K562 (cell line): ENCODE measurements around the gene FZD4. TPM values are rescaled to one million over a fixed set of nuclear protein-coding genes. Genes with fewer than 3 reads are reported as not detected.
A peak's percentile ranks its signal among the peaks of the same experiment; 100 is the strongest.

Experiments used
- CBFA2T2 ChIP-seq: fragments of 450-650 bp; conservative IDR thresholded peaks from 2 replicates; pipeline ENCODE4 v1.6.1; 2017; ENCODE audit warnings: mild to moderate bottlenecking
- ESRRA ChIP-seq: fragments of 450-650 bp; IDR thresholded peaks from 2 replicates; pipeline ENCODE4 v1.6.1; 2014; ENCODE audit warnings: low read depth, mild to moderate bottlenecking, moderate library complexity, borderline replicate concordance
- FOXJ2 ChIP-seq: fragments of 200-800 bp; sonication (Bioruptor generic); IDR thresholded peaks from 2 replicates; pipeline ENCODE4 v1.6.1; 2016; ENCODE audit warnings: missing genetic modification characterization, missing compliant biosample characterization
- KAT8 ChIP-seq: fragments of 450-650 bp; IDR thresholded peaks from 2 replicates; pipeline ENCODE4 v1.6.1; 2016; ENCODE audit warnings: low read depth, mild to moderate bottlenecking
- L3MBTL2 ChIP-seq: fragments of 450-650 bp; IDR thresholded peaks from 2 replicates; pipeline ENCODE4 v1.6.1; 2016; ENCODE audit warnings: mild to moderate bottlenecking, moderate library complexity
- NBN ChIP-seq: fragments of 450-650 bp; IDR thresholded peaks from 2 replicates; pipeline ENCODE4 v1.6.1; 2016; ENCODE audit warnings: low read depth, mild to moderate bottlenecking
- SNRNP70 ChIP-seq: fragments of 200-400 bp; formaldehyde crosslinking; optimal IDR thresholded peaks from 2 replicates; pipeline ENCODE3; 2017; ENCODE audit warnings: low read depth, low read length
- TFAP4 ChIP-seq: sonication (generic); formaldehyde crosslinking; IDR thresholded peaks from 2 replicates; pipeline ENCODE4 v1.8.0; 2022; ENCODE audit warnings: missing genetic modification reagents, mild to moderate bottlenecking, moderate library complexity, borderline replicate concordance
- ZBTB33 ChIP-seq: sonication (generic); formaldehyde crosslinking; IDR thresholded peaks from 2 replicates; pipeline ENCODE4 v1.8.1; 2023; ENCODE audit warnings: mild to moderate bottlenecking, missing genetic modification reagents
- polyA plus RNA-seq, 8 experiments: library from polyadenylated mRNA; depleted of rRNA in 4 of 8; stranded (reverse) in 5 of 8; unstranded in 3 of 8; fragments of >200 nt; fragmentation: Nextera tagmentation in 2 of 8; fragmentation: Illumina TruSeq in 1 of 8; extraction: Ambion mirVana in 2 of 8; extraction: Trizol in 1 of 8; gene quantifications; 2 replicates each; pipeline versions ENCODE4 v1.2.1 to v1.2.3, GENCODE V29; 2011 to 2014; ENCODE audit warnings: inconsistent platforms in 1 of 8, missing spikeins in 1 of 8
- total RNA-seq, 7 experiments: library from RNA; depleted of rRNA in 6 of 7; stranded (reverse); fragments of >200 nt in 6 of 7; fragmentation: Illumina TruSeq in 2 of 7; extraction: Trizol in 2 of 7; gene quantifications; 2 replicates each; pipeline versions ENCODE4 v1.2.1 to v1.2.3, GENCODE V29; 2011 to 2021; ENCODE audit warnings: low replicate concordance in 1 of 7
- TF ChIP-seq, protein P1 (sequence below): fragments of 200-800 bp; sonication (Bioruptor generic); IDR thresholded peaks from 2 replicates; pipeline ENCODE4 v1.6.1; 2017; ENCODE audit warnings: missing genetic modification characterization, missing compliant biosample characterization
- TF ChIP-seq, protein P2 (sequence below): fragments of 450-650 bp; IDR thresholded peaks from 2 replicates; pipeline ENCODE4 v1.6.1; 2017; ENCODE audit warnings: antibody characterized with exemption, mild to moderate bottlenecking
- TF ChIP-seq, protein P3 (sequence below): sonication (generic); formaldehyde crosslinking; IDR thresholded peaks from 2 replicates; pipeline ENCODE4 v1.8.0; 2022; ENCODE audit warnings: mild to moderate bottlenecking, missing genetic modification reagents

FZD4 gene
- total and polyA plus RNA-seq, 9 of the 15 experiments (the other 6 are each of a cell fraction or from before 2014, with no cell fraction given) = 1.2 to 7.9 (median 5.8) TPM

GRCh38 chr11:86955361-86956120, at the start of gene FZD4 (continued):
- TF ChIP-seq TFAP4 (peak; percentile 83; the same call in 1 of the 2 replicates), NBN (0 out of 2 replicates have a peak, but pooled peaks have one; percentile 56), CBFA2T2 (no peak), KAT8 (no peak), FOXJ2 (tag) (0 out of 2 replicates have a peak, but pooled peaks have one; percentile 9), L3MBTL2 (no peak), SNRNP70 (no peak), ESRRA (peak; percentile 89), ZBTB33 (CRISPR knock-in tag) (no peak)
- TF ChIP-seq, protein P1, sequence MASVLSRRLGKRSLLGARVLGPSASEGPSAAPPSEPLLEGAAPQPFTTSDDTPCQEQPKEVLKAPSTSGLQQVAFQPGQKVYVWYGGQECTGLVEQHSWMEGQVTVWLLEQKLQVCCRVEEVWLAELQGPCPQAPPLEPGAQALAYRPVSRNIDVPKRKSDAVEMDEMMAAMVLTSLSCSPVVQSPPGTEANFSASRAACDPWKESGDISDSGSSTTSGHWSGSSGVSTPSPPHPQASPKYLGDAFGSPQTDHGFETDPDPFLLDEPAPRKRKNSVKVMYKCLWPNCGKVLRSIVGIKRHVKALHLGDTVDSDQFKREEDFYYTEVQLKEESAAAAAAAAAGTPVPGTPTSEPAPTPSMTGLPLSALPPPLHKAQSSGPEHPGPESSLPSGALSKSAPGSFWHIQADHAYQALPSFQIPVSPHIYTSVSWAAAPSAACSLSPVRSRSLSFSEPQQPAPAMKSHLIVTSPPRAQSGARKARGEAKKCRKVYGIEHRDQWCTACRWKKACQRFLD (CRISPR knock-in tag) = no peak
- TF ChIP-seq, protein P2, sequence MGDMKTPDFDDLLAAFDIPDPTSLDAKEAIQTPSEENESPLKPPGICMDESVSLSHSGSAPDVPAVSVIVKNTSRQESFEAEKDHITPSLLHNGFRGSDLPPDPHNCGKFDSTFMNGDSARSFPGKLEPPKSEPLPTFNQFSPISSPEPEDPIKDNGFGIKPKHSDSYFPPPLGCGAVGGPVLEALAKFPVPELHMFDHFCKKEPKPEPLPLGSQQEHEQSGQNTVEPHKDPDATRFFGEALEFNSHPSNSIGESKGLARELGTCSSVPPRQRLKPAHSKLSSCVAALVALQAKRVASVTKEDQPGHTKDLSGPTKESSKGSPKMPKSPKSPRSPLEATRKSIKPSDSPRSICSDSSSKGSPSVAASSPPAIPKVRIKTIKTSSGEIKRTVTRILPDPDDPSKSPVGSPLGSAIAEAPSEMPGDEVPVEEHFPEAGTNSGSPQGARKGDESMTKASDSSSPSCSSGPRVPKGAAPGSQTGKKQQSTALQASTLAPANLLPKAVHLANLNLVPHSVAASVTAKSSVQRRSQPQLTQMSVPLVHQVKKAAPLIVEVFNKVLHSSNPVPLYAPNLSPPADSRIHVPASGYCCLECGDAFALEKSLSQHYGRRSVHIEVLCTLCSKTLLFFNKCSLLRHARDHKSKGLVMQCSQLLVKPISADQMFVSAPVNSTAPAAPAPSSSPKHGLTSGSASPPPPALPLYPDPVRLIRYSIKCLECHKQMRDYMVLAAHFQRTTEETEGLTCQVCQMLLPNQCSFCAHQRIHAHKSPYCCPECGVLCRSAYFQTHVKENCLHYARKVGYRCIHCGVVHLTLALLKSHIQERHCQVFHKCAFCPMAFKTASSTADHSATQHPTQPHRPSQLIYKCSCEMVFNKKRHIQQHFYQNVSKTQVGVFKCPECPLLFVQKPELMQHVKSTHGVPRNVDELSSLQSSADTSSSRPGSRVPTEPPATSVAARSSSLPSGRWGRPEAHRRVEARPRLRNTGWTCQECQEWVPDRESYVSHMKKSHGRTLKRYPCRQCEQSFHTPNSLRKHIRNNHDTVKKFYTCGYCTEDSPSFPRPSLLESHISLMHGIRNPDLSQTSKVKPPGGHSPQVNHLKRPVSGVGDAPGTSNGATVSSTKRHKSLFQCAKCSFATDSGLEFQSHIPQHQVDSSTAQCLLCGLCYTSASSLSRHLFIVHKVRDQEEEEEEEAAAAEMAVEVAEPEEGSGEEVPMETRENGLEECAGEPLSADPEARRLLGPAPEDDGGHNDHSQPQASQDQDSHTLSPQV = 0 out of 2 replicates have a peak, but pooled peaks have one; percentile 22
- TF ChIP-seq, protein P3, sequence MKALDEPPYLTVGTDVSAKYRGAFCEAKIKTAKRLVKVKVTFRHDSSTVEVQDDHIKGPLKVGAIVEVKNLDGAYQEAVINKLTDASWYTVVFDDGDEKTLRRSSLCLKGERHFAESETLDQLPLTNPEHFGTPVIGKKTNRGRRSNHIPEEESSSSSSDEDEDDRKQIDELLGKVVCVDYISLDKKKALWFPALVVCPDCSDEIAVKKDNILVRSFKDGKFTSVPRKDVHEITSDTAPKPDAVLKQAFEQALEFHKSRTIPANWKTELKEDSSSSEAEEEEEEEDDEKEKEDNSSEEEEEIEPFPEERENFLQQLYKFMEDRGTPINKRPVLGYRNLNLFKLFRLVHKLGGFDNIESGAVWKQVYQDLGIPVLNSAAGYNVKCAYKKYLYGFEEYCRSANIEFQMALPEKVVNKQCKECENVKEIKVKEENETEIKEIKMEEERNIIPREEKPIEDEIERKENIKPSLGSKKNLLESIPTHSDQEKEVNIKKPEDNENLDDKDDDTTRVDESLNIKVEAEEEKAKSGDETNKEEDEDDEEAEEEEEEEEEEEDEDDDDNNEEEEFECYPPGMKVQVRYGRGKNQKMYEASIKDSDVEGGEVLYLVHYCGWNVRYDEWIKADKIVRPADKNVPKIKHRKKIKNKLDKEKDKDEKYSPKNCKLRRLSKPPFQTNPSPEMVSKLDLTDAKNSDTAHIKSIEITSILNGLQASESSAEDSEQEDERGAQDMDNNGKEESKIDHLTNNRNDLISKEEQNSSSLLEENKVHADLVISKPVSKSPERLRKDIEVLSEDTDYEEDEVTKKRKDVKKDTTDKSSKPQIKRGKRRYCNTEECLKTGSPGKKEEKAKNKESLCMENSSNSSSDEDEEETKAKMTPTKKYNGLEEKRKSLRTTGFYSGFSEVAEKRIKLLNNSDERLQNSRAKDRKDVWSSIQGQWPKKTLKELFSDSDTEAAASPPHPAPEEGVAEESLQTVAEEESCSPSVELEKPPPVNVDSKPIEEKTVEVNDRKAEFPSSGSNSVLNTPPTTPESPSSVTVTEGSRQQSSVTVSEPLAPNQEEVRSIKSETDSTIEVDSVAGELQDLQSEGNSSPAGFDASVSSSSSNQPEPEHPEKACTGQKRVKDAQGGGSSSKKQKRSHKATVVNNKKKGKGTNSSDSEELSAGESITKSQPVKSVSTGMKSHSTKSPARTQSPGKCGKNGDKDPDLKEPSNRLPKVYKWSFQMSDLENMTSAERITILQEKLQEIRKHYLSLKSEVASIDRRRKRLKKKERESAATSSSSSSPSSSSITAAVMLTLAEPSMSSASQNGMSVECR (CRISPR knock-in tag) = no peak
